Measurements from ENCODE around the gene CHD5. TPM values are rescaled to one million over a fixed set of nuclear protein-coding genes. Genes with fewer than 3 reads are reported as not detected.
A peak's percentile ranks its signal among the peaks of the same experiment; 100 is the strongest.

CHD5 gene
- total RNA-seq, 1 experiment from 2014 or later: 1.6 TPM

GRCh38 chr1:6225651-6226050 lies 45.5 kb upstream of the CHD5 start:
- Histone ChIP-seq H2BK12ac (ENCODE audit: insufficient read length, low read depth, low read length) (no peak overlapping the region), H3K14ac (ENCODE audit: insufficient read depth, low read length) (no peak overlapping the region), H2AFZ (ENCODE audit: low read length) (no peak overlapping the region), H3K9ac (ENCODE audit: extremely low read depth, insufficient read length, low read length) (no peak overlapping the region), H2BK5ac (ENCODE audit: insufficient read length, low read length) (no peak overlapping the region), H3K79me2 (ENCODE audit: insufficient read depth, low read length) (no peaks in the 10 kb centered on the region), H3K27me3 (ENCODE audit: insufficient read depth, low read length) (no peaks in the 10 kb centered on the region), H3T11ph (ENCODE audit: low read length) (no peak overlapping the region), H2BK120ac (ENCODE audit: low read depth, low read length, poor library complexity, severe bottlenecking) (no peak overlapping the region), H3K27ac (ENCODE audit: insufficient read length, low read depth, low read length) (no peak overlapping the region), H2BK15ac (ENCODE audit: low read depth, low read length) (no peak overlapping the region), H4K91ac (ENCODE audit: insufficient read length, low read depth, low read length) (no peak overlapping the region), H3K79me1 (ENCODE audit: insufficient read depth, low read depth, low read length, poor library complexity, severe bottlenecking) (peaks cover 3% of the 10 kb centered on the region), H3K56ac (ENCODE audit: insufficient read length, low read depth, low read length) (no peak overlapping the region), H3K4me2 (ENCODE audit: insufficient read depth, insufficient read length, low read length) (no peak overlapping the region), H3K23me2 (ENCODE audit: insufficient read length, low read depth, low read length, poor library complexity, severe bottlenecking) (no peaks in the 10 kb centered on the region), H4K20me1 (ENCODE audit: control insufficient read depth, insufficient read depth, insufficient read length) (no peaks in the 10 kb centered on the region), H2BK20ac (ENCODE audit: low read depth, low read length, poor library complexity, severe bottlenecking) (no peak overlapping the region), H3K9me3 (ENCODE audit: control insufficient read depth, low read depth, low read length) (no peaks in the 10 kb centered on the region), H2AK5ac (ENCODE audit: insufficient read length, low read length) (no peak overlapping the region), H3K4ac (ENCODE audit: low read depth, low read length) (no peak overlapping the region), H4K5ac (ENCODE audit: insufficient read length, low read depth, low read length) (no peak overlapping the region), H3K23ac (ENCODE audit: insufficient read length, low read depth, low read length) (no peak overlapping the region), H3K4me1 (ENCODE audit: insufficient read depth, low read length) (no peaks in the 10 kb centered on the region), H3K18ac (ENCODE audit: insufficient read length, low read depth, low read length) (no peak overlapping the region), H4K8ac (replicated peaks; ENCODE audit: insufficient read length, low read depth, low read length) (no peak overlapping the region)
- TF ChIP-seq, protein P1, sequence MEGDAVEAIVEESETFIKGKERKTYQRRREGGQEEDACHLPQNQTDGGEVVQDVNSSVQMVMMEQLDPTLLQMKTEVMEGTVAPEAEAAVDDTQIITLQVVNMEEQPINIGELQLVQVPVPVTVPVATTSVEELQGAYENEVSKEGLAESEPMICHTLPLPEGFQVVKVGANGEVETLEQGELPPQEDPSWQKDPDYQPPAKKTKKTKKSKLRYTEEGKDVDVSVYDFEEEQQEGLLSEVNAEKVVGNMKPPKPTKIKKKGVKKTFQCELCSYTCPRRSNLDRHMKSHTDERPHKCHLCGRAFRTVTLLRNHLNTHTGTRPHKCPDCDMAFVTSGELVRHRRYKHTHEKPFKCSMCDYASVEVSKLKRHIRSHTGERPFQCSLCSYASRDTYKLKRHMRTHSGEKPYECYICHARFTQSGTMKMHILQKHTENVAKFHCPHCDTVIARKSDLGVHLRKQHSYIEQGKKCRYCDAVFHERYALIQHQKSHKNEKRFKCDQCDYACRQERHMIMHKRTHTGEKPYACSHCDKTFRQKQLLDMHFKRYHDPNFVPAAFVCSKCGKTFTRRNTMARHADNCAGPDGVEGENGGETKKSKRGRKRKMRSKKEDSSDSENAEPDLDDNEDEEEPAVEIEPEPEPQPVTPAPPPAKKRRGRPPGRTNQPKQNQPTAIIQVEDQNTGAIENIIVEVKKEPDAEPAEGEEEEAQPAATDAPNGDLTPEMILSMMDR (conservative IDR thresholded peaks at IDR 0.05): no peak
- Mint-ChIP-seq H3K9me3 (no peaks in the 10 kb centered on the region), H3K4me3 (no peak overlapping the region; a peak in 1 of 5 replicates), H3K36me3 (ENCODE audit: insufficient read depth in 1 of 3, low read depth in 3 of 3) (peaks cover 41 to 85% (median 60%) of the 10 kb centered on the region in 3 experiments; a peak in 6 of 7 replicates), H3K4me1 (peaks cover 0 to 3% of the 10 kb centered on the region in 2 experiments; a peak in 2 of 4 replicates), H3K27me3 (ENCODE audit: low read depth) (no peaks in the 10 kb centered on the region), H3K27ac (peak overlapping the region in 2 of 3 experiments; percentile 50 to 77; a peak in 4 of 7 replicates)
- no peak for DNase-seq
- no CpG with 5 or more reads among the region's 8 CpGs for WGBS (ENCODE audit: extremely low coverage, insufficient read length, low lambda C conversion rate)
